HL-60 (cell line): ENCODE results near the gene SLC8B1.

Source experiments
- CTCF ChIP-seq: IDR thresholded peaks from one replicate; pipeline ENCODE4 v1.5.1; 2011; ENCODE audit warnings: low read length, control low read depth, inconsistent platforms; ENCODE audit not compliant: insufficient read depth
- GABPA ChIP-seq: IDR thresholded peaks from 2 replicates; pipeline ENCODE4 v1.6.1; 2012; ENCODE audit warnings: low read depth
- POLR2AphosphoS5 ChIP-seq: IDR thresholded peaks from 2 replicates; pipeline ENCODE4 v1.6.1; 2012; ENCODE audit warnings: low read depth
- REST ChIP-seq: IDR thresholded peaks from 2 replicates; pipeline ENCODE4 v1.6.1; 2012; ENCODE audit warnings: low read depth; ENCODE audit not compliant: insufficient replicate concordance
- SPI1 ChIP-seq: IDR thresholded peaks from 2 replicates; pipeline ENCODE4 v1.6.1; 2012; ENCODE audit warnings: low read depth, mild to moderate bottlenecking, borderline replicate concordance

- TF ChIP-seq CTCF (no peak), REST (no peak), POLR2AphosphoS5 (no peak), GABPA (no peak), SPI1 (no peak)
These were observed 74.8 kb downstream of the SLC8B1 start for GRCh38 chr12:113260127-113260526.
